SIG-M5 treated with dmso at 0.1 percent for 504 hours (cell line): ENCODE data around the gene CDHR3.

Source experiments
- DNase-seq: peaks from one replicate; lab custom pipeline; 2025; ENCODE audit not compliant: unreplicated experiment; lab: John Stamatoyannopoulos, UW

CDHR3 gene

DNA sequence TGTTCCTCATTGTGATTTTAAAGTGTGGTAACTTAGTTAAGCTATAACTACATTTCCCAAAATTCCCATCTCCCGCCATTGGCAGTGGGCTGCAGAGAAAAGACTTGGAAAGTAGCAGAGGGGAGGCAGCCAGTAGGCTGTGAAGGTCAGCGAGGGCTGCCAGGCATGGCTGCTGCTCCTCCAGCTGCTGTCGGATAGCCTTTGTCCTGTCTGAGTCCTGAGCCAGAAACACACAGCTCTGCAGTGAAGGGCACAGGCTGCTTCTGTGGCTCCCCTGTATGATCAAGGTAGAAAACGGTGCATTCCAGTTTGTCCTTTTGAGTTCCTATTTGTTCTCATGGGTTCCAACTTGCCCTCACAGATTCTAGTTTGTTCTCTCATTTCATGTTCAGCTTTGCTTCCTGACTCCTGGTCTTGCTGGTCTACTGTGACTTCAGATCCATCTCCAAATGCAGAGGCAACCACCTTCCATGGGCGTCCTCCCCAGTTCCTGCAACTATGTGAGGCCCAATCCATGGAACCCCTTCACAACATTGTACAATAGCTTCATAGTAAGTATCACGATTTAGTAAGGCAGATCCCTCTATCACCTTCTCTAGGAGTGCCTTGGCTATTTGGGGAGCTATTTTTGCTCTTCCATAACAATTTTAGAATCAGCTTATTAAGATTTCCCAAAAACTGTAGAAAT lies 117.4 kb downstream of the CDHR3 start:
- DNase-seq = no peak

DNA sequence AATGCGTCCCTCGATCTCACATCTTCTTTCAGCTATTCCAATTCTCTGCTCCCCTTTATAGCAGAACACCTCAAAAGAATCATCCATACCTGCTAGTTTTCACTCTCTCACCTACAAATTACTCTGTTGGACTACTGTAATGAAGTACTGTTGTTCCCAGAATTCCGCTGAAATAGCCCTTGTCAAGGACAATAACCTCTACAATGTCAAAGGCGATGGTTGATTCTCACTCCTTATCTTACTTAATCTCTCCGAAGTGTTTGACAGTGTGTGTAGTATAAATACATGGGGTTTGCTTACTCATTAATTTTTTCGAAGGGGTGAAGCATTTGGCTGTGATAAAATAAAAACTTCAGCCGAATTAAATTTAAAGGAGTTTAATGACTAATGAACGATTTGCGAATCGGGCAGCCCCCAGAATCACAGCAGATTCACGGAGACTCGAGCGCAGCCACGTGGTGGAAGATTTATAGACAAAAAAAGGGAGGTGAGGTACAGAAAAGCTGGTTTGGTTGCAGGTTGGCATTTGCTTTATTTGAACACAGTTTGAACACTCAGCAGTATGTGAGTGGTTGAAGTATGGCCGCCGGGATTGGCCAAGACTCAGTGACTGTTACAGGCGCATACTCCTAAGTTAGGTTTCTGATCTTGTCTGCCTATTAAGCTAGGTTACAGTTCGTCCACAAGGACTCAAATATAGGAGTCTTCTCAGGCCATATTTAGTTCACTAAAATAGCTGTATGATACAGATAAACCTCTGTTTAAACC lies 119.2 kb downstream of the CDHR3 start:
- no peak for DNase-seq
